Right hindlimb (tissue), 1 donor: ENCODE data around the gene ACO2.
"Not testable (repeated sequence)": the region's sequence is repeated elsewhere in the genome, so short reads cannot be mapped to it uniquely, and the experiment has no call there.

ENCODE experiments used
- DNase-seq: peaks from one replicate; pipeline ENCODE4 v3.0.0-alpha.2; 2018

The ACO2 gene

DNA sequence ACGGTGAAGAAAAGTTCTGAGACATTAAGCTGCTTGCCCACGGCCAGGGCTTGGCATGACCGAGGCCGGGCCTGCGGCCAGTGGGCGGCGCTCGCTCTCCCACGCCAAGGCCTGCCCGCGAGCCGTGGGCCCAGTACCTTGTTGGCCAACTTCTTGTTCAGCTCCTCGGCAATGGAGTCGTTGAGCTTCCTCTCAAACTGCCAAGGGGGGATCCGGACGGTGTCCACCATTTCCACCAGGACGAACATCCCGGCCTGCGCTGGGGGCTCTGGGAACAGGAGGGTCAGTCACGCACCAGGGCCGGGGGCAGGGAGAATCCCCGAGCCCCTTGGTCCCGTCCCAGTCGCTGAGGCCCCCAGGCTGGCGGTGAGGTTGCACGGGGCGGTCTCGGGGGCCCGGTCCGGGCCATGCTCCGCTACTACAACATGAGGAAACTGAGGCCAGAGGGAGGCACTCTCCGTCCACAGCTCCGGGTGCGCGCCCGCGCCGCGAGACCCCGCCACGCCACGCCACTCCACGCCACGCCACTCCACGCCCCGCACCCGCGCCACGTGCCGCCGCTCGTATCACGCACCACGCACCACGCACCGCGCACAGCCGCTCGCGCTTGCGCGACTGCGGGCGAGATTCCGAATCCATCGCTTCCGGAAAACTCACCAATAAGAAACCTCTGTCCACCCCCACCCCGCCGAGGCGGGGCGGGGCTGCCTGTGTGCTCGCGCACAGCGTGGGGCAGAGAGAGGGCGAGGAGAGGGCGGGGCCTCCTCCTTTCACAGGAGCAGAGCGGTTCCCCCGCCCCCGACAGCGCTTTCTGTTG, 75.1 kb downstream of the ACO2 start, which contains the start of gene POLR3H:
Gene POLR3H, minus strand, starts transcription at position 617 of the 817 bp plus-strand sequence. Its CDS starts 369 bp downstream, at position 248.
- peak; percentile 99 for DNase-seq

GRCh38 chr22:41544671-41545476, 76.0 kb downstream of the ACO2 start:
- DNase-seq = no peak

GRCh38 chr22:41548830-41549211, 79.9 kb downstream of the ACO2 start:
- DNase-seq = no peak

DNA sequence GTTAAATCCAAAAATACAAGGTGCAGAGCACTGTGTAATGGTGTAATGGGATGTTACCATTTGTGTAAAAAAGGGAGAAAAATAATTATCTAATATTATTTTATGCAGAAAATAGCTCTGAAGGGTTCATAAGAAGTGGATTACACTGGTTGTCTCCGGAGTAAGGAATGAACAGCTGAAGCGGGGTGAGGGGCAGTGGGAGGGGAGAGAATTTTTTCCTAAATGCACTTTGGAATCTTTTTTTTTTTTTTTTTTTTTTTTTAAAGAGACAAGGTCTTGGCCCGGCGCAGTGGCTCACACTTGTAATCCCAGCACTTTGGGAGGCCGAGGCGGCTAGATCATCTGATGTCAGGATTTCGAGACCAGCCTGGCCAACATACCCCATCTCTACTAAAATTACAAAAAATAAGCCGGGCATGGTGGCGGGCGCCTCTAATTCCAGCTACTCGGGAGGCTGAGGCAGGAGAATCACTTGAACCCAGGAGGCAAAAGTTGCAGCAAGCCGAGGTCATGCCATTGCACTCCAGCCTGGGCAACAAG, 82.1 kb downstream of the ACO2 start:
- no peak for DNase-seq

GRCh38 chr22:41551877-41552582, 83.1 kb downstream of the ACO2 start:
- DNase-seq = no peak

GRCh38 chr22:41555325-41555982, 86.5 kb downstream of the ACO2 start:
- DNase-seq = no peak

DNA sequence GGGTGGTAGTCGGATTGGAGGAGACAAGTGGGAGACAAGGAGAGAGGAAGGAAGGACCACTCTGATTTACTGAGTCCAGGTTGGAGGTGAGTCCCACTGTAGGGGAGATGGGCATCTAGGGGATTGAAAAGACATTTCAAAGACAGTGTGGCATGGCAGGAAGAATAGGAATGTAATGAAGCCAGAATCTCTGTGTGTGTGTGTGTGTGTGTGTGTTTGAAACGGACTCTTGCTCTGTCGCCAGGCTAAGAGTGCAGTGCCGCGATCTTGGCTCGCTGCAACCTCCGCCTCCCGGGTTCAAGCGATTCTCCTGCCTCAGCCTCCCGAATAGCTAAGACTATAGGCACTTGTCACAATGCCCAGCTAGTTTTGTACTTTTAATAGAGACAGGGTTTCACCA, 87.6 kb downstream of the ACO2 start:
- DNase-seq = no peak

GRCh38 chr22:41557401-41558240, 88.7 kb downstream of the ACO2 start:
- peak; percentile 89 for DNase-seq

- not testable (repeated sequence) for DNase-seq
Measured at GRCh38 chr22:41558241-41558630, 89.3 kb downstream of the ACO2 start.

DNA sequence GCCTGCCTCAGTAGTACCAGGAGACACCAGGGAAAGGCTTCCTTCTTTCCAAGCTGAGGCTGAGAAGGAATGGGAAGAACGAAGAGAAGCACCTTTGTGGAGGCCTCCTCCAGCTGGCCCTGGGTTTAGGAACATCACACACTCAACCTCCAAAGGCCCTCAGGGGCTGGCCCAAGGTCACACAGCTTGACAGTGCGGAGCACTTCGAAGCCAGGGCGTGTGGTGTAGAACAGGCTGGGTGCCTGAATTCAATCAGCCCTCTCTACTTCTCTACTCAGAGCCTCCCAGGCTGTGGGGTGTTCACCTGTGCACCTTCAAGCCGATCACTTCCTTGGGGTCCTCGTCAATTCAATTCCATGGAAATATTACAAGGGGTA, 91.2 kb downstream of the ACO2 start:
- DNase-seq = no peak

GRCh38 chr22:41561335-41561734, 92.4 kb downstream of the ACO2 start:
- DNase-seq = peak; percentile 53

GRCh38 chr22:41561788-41562187, 92.9 kb downstream of the ACO2 start:
- no peak for DNase-seq

- no peak for DNase-seq
Measured at GRCh38 chr22:41562461-41562860, 93.5 kb downstream of the ACO2 start.

- no peak for DNase-seq
Measured at GRCh38 chr22:41563051-41563711, 94.3 kb downstream of the ACO2 start.

DNA sequence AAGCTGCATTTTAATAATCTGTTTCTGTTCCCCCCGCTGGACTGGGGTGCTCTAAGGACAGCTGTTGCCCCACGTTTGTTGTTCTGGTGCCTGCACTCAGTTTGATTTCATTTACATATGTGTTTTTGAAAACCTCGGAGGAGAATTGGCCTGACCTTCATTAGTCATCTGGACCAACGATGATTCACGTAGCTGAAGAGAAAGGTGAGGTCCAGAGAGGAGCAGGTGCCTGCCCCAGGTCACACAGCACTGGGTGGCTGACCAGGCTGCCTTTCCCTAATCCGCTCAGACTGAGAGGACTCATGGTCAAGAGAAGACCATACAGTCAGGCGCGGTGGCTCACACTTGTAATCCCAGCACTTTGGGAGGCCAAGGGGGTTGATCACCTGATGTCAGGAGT, 95.6 kb downstream of the ACO2 start:
- DNase-seq = no peak

DNA sequence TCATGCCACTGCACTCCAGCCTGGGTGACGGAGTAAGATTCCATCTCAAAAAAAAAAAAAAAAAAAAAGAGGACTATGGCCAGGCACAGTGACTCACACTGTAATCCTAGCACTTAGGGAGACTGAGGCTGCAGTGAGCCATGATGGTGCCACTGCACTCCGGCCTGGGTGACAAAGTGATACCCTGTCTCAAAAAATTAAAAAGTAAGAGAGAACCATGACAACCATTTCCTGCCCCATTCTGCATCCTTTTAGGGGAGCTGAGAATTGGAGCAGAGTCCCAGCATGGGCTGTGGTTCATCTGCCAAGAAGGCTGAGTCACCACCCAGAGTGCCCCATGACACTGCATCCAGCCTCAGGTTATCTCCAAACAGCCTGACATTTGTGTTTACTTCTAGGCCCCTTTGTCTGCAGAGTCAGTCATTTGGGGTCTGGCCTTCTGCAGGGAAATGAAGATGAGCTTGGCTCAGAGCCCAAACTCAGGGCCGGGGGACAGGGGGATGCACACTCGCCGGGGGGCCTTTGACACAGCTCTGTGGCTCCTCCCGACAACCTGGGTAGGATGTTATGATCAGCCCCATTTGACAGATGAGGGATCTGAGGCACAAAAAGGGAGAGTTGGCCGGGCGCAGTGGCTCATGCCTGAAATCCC, 96.6 kb downstream of the ACO2 start:
- no peak for DNase-seq

DNA sequence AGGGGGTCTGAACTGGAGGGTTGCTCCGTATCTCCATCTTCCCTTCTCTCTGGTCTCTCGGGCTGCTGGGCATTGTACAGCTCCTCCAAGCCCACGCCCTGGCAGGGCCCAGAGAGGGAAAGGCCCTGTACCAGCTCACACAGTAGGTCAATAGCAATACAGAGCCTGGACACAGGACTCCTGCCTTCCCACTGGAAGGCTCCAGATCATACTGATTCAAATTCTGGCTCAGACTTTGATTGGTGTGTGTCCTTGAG, 98.5 kb downstream of the ACO2 start:
- no peak for DNase-seq

DNA sequence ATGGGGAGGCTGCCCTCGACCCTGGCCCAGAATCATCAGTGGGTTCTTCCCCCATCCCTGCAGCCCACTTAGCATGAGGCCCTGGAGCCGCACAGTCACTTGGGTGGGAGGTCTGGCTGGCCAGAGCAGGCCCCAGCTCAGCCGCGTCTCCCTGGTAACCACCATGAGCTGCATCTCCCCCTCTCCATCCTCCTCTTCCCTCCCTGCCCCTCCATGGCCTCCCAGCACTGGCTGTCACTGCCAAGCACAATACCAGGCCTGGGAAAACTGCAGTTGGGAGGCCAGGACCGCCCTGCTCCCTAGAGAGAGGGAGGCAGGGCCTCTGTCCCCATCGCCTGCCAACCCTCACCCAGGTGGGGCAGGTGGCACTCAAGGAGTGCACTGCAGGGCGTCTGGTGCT, 99.9 kb downstream of the ACO2 start:
- no peak for DNase-seq

DNA sequence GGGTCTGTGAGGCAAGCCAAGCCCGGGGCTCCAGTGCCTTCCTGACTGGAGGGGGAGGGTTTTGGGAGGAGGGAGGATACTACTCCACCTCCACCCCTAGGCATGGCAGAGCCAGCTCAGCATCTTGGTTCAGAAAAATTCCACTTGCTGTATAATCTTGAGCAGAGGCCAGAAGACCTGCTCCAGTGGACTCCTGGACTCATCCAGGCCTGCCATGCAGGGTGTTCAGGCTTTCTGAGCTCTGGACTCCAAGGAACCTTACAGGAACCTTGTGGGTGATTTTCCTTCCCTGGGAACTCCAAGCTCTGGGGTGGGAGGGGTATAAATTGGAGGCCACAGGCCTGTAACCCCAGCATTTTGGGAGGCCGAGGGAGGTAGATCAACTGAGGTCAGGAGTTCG, 101.3 kb downstream of the ACO2 start:
- DNase-seq = no peak

DNA sequence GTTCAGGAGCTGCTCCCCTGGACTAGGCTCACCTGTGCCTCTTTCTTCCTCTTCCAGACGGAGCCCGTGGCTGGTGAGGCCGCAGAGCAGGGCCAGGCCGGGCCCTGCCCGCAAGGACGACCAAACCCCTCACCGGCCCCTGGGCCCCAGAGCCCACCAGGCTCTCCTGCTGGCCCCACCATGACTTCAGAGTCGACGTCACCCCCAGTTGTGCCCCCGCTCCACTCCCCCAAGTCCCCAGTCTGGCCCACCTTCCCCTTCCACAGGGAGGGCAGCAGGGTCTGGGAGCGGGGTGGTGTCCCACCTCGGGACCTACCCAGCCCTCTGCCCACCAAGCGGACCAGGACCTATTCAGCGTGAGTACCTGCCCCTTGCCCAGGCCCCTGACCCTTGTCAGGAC, 102.9 kb downstream of the ACO2 start:
- no peak for DNase-seq

DNA sequence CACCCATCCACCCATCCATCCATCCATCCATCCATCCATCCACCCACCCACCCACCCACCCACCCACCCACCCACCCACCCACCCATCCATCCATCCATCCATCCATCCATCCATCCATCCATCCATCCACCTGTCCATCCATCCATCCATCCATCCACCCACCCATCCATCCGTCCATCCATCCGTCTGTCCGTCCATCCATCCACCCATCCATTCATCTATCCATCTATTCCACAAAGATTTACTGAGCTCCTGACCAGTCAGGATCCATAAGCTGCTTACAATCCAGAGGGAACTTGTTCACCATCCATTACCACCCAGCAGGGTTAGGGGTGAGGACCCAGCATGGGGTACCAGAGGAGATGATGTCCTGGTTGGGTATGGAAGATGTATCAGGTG, 103.4 kb downstream of the ACO2 start:
- not testable (repeated sequence) for DNase-seq
